HUES48 (cell line): ENCODE measurements around the gene PTPRG.

Source experiments
- H3K27ac ChIP-seq: one replicate; pipeline ENCODE4 v1.7.0; 2013; ENCODE audit warnings: low read depth, low read length, inconsistent platforms
- H3K27me3 ChIP-seq: 2 replicates; pipeline ENCODE4 v1.6.1; 2013; ENCODE audit warnings: mild to moderate bottlenecking, low read length; ENCODE audit not compliant: control insufficient read depth, insufficient read depth
- H3K36me3 ChIP-seq: 2 replicates; pipeline ENCODE4 v1.6.1; 2013; ENCODE audit warnings: low read length; ENCODE audit not compliant: control insufficient read depth, insufficient read depth
- H3K4me1 ChIP-seq: 2 replicates; pipeline ENCODE4 v1.6.1; 2013; ENCODE audit warnings: mild to moderate bottlenecking, low read length; ENCODE audit not compliant: control insufficient read depth, insufficient read depth
- H3K4me3 ChIP-seq: 2 replicates; pipeline ENCODE4 v1.5.1; 2013; ENCODE audit warnings: mild to moderate bottlenecking, low read depth, low read length
- H3K9ac ChIP-seq: 2 replicates; pipeline ENCODE4 v1.6.1; 2013; ENCODE audit warnings: mild to moderate bottlenecking, low read depth, low read length, moderate library complexity
- H3K9me3 ChIP-seq: 2 replicates; pipeline ENCODE4 v1.6.1; 2013; ENCODE audit warnings: low read length; ENCODE audit not compliant: control insufficient read depth, insufficient read depth

PTPRG gene

GRCh38 chr3:61940236-61940635, 378.9 kb downstream of the PTPRG start:
- H3K4me3 ChIP-seq: no peak overlapping the region
- no peaks in the 10 kb centered on the region for H3K9me3 ChIP-seq
- H3K27ac ChIP-seq: no peak overlapping the region
- H3K4me1 ChIP-seq: peaks cover 26% of the 10 kb centered on the region
- no peak overlapping the region for H3K9ac ChIP-seq
- no peaks in the 10 kb centered on the region for H3K36me3 ChIP-seq
- H3K27me3 ChIP-seq: no peaks in the 10 kb centered on the region

- H3K9ac ChIP-seq: no peak overlapping the region
- no peaks in the 10 kb centered on the region for H3K36me3 ChIP-seq
- H3K4me1 ChIP-seq: peaks cover 48% of the 10 kb centered on the region
- H3K4me3 ChIP-seq: no peak overlapping the region
- H3K9me3 ChIP-seq: no peaks in the 10 kb centered on the region
- H3K27me3 ChIP-seq: no peaks in the 10 kb centered on the region
- no peak overlapping the region for H3K27ac ChIP-seq
Observed at GRCh38 chr3:61943975-61944374, 382.6 kb downstream of the PTPRG start.

GRCh38 chr3:61944726-61945125, 383.4 kb downstream of the PTPRG start:
- H3K9me3 ChIP-seq: no peaks in the 10 kb centered on the region
- peaks cover 55% of the 10 kb centered on the region for H3K4me1 ChIP-seq
- H3K4me3 ChIP-seq: no peak overlapping the region
- H3K27me3 ChIP-seq: no peaks in the 10 kb centered on the region
- H3K36me3 ChIP-seq: no peaks in the 10 kb centered on the region
- no peak overlapping the region for H3K27ac ChIP-seq
- no peak overlapping the region for H3K9ac ChIP-seq

- Histone ChIP-seq H3K9me3 (no peaks in the 10 kb centered on the region), H3K4me3 (no peak overlapping the region), H3K27ac (peak overlapping the region; percentile 83), H3K9ac (no peak overlapping the region), H3K4me1 (peaks cover 65% of the 10 kb centered on the region), H3K27me3 (no peaks in the 10 kb centered on the region), H3K36me3 (no peaks in the 10 kb centered on the region)
Observed at GRCh38 chr3:61945657-61946056, 384.3 kb downstream of the PTPRG start.

- H3K9ac ChIP-seq: no peak overlapping the region; the same call in 1 of the 2 replicates
- H3K4me3 ChIP-seq: peak overlapping the region; percentile 31; the same call in 1 of the 2 replicates
Observed at GRCh38 chr3:61946570-61947324, 385.4 kb downstream of the PTPRG start.

GRCh38 chr3:61947456-61947855, 386.1 kb downstream of the PTPRG start:
- Histone ChIP-seq H3K27ac (peak overlapping the region; percentile 83), H3K9me3 (no peaks in the 10 kb centered on the region), H3K4me3 (0 out of 2 replicates have a peak overlapping the region, but pooled peaks have one; percentile 2), H3K4me1 (peaks cover 79% of the 10 kb centered on the region), H3K27me3 (no peaks in the 10 kb centered on the region), H3K9ac (no peak overlapping the region), H3K36me3 (no peaks in the 10 kb centered on the region)

More at GRCh38 chr3:61946570-61947324, 385.4 kb downstream of the PTPRG start:
- Histone ChIP-seq H3K9me3 (no peaks in the 10 kb centered on the region), H3K36me3 (no peaks in the 10 kb centered on the region), H3K27ac (peak overlapping the region; percentile 83), H3K4me1 (peaks cover 73% of the 10 kb centered on the region), H3K27me3 (no peaks in the 10 kb centered on the region)

GRCh38 chr3:61948699-61949305, 387.4 kb downstream of the PTPRG start:
- Histone ChIP-seq H3K4me1 (peaks cover 90% of the 10 kb centered on the region), H3K27ac (no peak overlapping the region)

GRCh38 chr3:61954097-61954540, 392.7 kb downstream of the PTPRG start:
- H3K9ac ChIP-seq: no peak overlapping the region
- no peak overlapping the region for H3K27ac ChIP-seq
- H3K9me3 ChIP-seq: no peaks in the 10 kb centered on the region
- peaks cover 68% of the 10 kb centered on the region for H3K4me1 ChIP-seq
- H3K4me3 ChIP-seq: no peak overlapping the region
- no peaks in the 10 kb centered on the region for H3K27me3 ChIP-seq
- H3K36me3 ChIP-seq: no peaks in the 10 kb centered on the region

More at GRCh38 chr3:61948699-61949305, 387.4 kb downstream of the PTPRG start:
- Histone ChIP-seq H3K9ac (no peak overlapping the region), H3K36me3 (no peaks in the 10 kb centered on the region), H3K4me3 (no peak overlapping the region), H3K27me3 (no peaks in the 10 kb centered on the region), H3K9me3 (no peaks in the 10 kb centered on the region)

- H3K4me3 ChIP-seq: no peak overlapping the region
- H3K27ac ChIP-seq: no peak overlapping the region
Observed at GRCh38 chr3:61955483-61955882, 394.1 kb downstream of the PTPRG start.

GRCh38 chr3:61956236-61956635, 394.9 kb downstream of the PTPRG start:
- Histone ChIP-seq H3K27me3 (no peaks in the 10 kb centered on the region), H3K4me1 (peaks cover 58% of the 10 kb centered on the region), H3K36me3 (no peaks in the 10 kb centered on the region), H3K9me3 (no peaks in the 10 kb centered on the region), H3K4me3 (no peak overlapping the region), H3K27ac (no peak overlapping the region), H3K9ac (no peak overlapping the region)

More at GRCh38 chr3:61955483-61955882, 394.1 kb downstream of the PTPRG start:
- H3K9me3 ChIP-seq: no peaks in the 10 kb centered on the region
- H3K27me3 ChIP-seq: no peaks in the 10 kb centered on the region
- no peak overlapping the region for H3K9ac ChIP-seq
- no peaks in the 10 kb centered on the region for H3K36me3 ChIP-seq
- H3K4me1 ChIP-seq: peaks cover 58% of the 10 kb centered on the region

GRCh38 chr3:61957259-61957658, 395.9 kb downstream of the PTPRG start:
- Histone ChIP-seq H3K9ac (no peak overlapping the region), H3K27ac (no peak overlapping the region), H3K4me3 (no peak overlapping the region), H3K27me3 (no peaks in the 10 kb centered on the region), H3K4me1 (peaks cover 53% of the 10 kb centered on the region), H3K36me3 (no peaks in the 10 kb centered on the region), H3K9me3 (no peaks in the 10 kb centered on the region)
